Gastrocnemius medialis (tissue), 4 donors: ENCODE results near the gene SERBP1. TPM values are rescaled to one million over a fixed set of nuclear protein-coding genes. Genes with fewer than 3 reads are reported as not detected.

Experiments used
- ATAC-seq, 2 donors: fragments of 150-250 bp; one replicate each; pipeline ENCODE4 v1.9.1; 2016
- DNase-seq, 2 donors: peaks; one replicate each; pipeline ENCODE4 v3.0.0-alpha.2; 2019
- H3K27ac ChIP-seq, 4 donors: fragments of 200-600 bp; sonication (generic); 1 replicate in 1 of 4; 2 replicates in 3 of 4; pipeline ENCODE4 v1.5.1; 2016 to 2018; ENCODE audit warnings: mild to moderate bottlenecking in 2 of 4, moderate library complexity in 1 of 4
- H3K27me3 ChIP-seq, 3 donors: fragments of 200-600 bp; sonication (generic) in 2 of 3; 1 replicate in 1 of 3; 2 replicates in 2 of 3; pipeline versions ENCODE4 v1.5.1 to v1.6.0; 2016 to 2019; ENCODE audit warnings: mild to moderate bottlenecking in 1 of 3, moderate library complexity in 1 of 3
- H3K36me3 ChIP-seq, 2 donors: fragments of 200-600 bp; sonication (generic) in 1 of 2; one replicate each; pipeline ENCODE4 v1.5.1; 2017 to 2018
- H3K4me1 ChIP-seq, 2 donors: fragments of 200-600 bp; sonication (generic) in 1 of 2; one replicate each; pipeline ENCODE4 v1.5.1; 2016 to 2017; ENCODE audit warnings: mild to moderate bottlenecking in 2 of 2
- H3K4me3 ChIP-seq, 4 donors: fragments of 200-600 bp; sonication (generic) in 3 of 4; 1 replicate in 1 of 4; 2 replicates in 3 of 4; pipeline ENCODE4 v1.5.1; 2016 to 2019; ENCODE audit warnings: mild to moderate bottlenecking in 2 of 4
- H3K9me3 ChIP-seq, 3 donors: fragments of 200-600 bp; sonication (generic) in 2 of 3; 1 replicate in 1 of 3; 2 replicates in 2 of 3; pipeline ENCODE4 v1.5.1; 2016 to 2019
- CTCF ChIP-seq, 5 experiments: fragments of 450-650 bp in 3 of 5; fragments of 200-600 bp in 2 of 5; sonication (generic) in 2 of 5; IDR thresholded peaks in 4 of 5; conservative IDR thresholded peaks in 1 of 5; 1 replicate in 4 of 5; 2 replicates in 1 of 5; pipeline ENCODE4 v1.5.1; 2016 to 2019; ENCODE audit warnings: antibody characterized with exemption in 5 of 5, mild to moderate bottlenecking in 3 of 5, moderate library complexity in 3 of 5
- POLR2A ChIP-seq, 2 donors: fragments of 450-650 bp; IDR thresholded peaks; one replicate each; pipeline ENCODE4 v1.6.1; 2017; ENCODE audit warnings: antibody characterized with exemption in 2 of 2, mild to moderate bottlenecking in 2 of 2, moderate library complexity in 2 of 2
- in situ Hi-C, 4 donors: fragments of 200-750 bp; cut with MboI; loops; one replicate each; pipeline versions ENCODE4 v1.15.0 to v1.8.0; 2017; ENCODE audit warnings: low sequenced_read_pairs in 4 of 4
- intact Hi-C: fragments of 100-400 bp; cut with DNase I; formaldehyde crosslinking; loops from one replicate; pipeline ENCODE4 v1.15.1; 2023; ENCODE audit warnings: low total_unique reads
- total RNA-seq, 4 donors: library from RNA; depleted of rRNA; stranded (reverse); fragments of >200 nt; gene quantifications; one replicate each; pipeline versions ENCODE4 v1.1.0 to v1.2.3, GENCODE V29; 2016

Gene SERBP1
- total RNA-seq, 4 donors from 2014 or later = 249 to 353 (median 311) TPM

- in situ Hi-C loops (no loop called here), intact Hi-C loops (loop anchor here (1.0 kb wide), 1 partner anchor 120 kb away; no protein-coding TSS in a partner anchor)
- H3K36me3 ChIP-seq = no peaks in the 10 kb centered on the region
- no peaks in the 10 kb centered on the region for H3K9me3 ChIP-seq
- no peaks in the 10 kb centered on the region for H3K27me3 ChIP-seq
- H3K4me3 ChIP-seq = peak overlapping the region; percentile 2 to 26 (median 20)
- DNase-seq = peak; percentile 35 to 83
- peak; percentile 84 to 86 for ATAC-seq
- H3K27ac ChIP-seq = peak overlapping the region; percentile 79 to 83 (median 80)
- no peak for TF ChIP-seq CTCF (IDR thresholded peaks at IDR 0.05 in 4 of 5, conservative IDR thresholded peaks at IDR 0.05 in 1 of 5)
- TF ChIP-seq POLR2A (IDR thresholded peaks at IDR 0.05) = peak in 1 of 2 donors; percentile 42
- H3K4me1 ChIP-seq = peaks cover 35 to 39% of the 10 kb centered on the region in 2 donors
Observed at GRCh38 chr1:67460676-67461500, 30.7 kb upstream of the SERBP1 start.

DNA sequence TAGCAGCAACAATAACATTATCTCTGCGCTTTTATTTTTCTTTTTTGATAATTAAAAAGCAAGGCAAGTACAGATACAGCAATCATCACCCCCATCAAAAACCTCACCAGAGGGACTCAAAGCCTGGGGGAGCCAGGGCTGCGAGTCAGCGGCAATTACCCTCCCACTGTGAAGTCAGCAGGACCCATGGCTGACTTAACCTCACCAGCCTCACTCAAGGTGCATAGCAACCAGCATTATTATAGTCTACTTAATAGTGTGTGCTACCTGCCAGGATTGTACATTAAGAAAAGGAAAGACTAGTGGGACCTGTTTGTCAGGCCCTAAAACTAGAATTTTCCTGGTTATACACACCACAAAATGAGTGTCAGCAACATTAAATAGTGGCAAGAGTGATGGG, 28.9 kb upstream of the SERBP1 start:
- H3K9me3 ChIP-seq = no peaks in the 10 kb centered on the region
- ATAC-seq = no peak
- no peaks in the 10 kb centered on the region for H3K27me3 ChIP-seq
- peaks cover 22 to 29% of the 10 kb centered on the region in 2 donors for H3K4me1 ChIP-seq
- in situ Hi-C loops = no loop called here
- H3K4me3 ChIP-seq = no peak overlapping the region
- TF ChIP-seq CTCF (IDR thresholded peaks at IDR 0.05 in 4 of 5, conservative IDR thresholded peaks at IDR 0.05 in 1 of 5) (no peak), POLR2A (IDR thresholded peaks at IDR 0.05) (no peak)
- DNase-seq = no peak
- H3K27ac ChIP-seq = peak overlapping the region in 2 of 4 donors; percentile 7 to 79
- no peaks in the 10 kb centered on the region for H3K36me3 ChIP-seq
- intact Hi-C loops = no loop called here

DNA sequence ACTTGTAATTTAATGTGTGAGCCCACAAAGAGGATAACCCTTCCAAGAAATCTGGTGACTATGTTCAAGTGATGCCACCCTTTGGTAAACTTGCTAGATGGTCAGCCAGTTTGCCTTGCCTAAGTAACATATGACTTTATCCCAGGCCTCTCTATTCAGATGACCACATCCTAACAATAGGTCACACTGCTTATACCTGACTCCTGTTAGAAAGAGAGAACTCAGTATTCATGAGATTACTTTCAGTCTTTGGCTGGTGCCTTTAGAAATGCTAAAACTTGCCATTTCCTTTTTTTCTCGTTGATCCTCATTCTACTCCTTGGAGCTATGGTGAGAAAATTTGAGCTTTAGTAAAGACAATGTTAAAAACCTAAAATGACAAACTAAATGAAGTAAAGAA, 28.5 kb upstream of the SERBP1 start:
- intact Hi-C loops (no loop called here), in situ Hi-C loops (no loop called here)
- Histone ChIP-seq H3K9me3 (no peaks in the 10 kb centered on the region), H3K4me1 (peaks cover 19 to 25% of the 10 kb centered on the region in 2 donors), H3K36me3 (no peaks in the 10 kb centered on the region), H3K27ac (no peak overlapping the region), H3K4me3 (no peak overlapping the region), H3K27me3 (no peaks in the 10 kb centered on the region)
- DNase-seq (no peak), ATAC-seq (no peak)
- TF ChIP-seq POLR2A (IDR thresholded peaks at IDR 0.05) (no peak), CTCF (IDR thresholded peaks at IDR 0.05 in 4 of 5, conservative IDR thresholded peaks at IDR 0.05 in 1 of 5) (no peak)

DNA sequence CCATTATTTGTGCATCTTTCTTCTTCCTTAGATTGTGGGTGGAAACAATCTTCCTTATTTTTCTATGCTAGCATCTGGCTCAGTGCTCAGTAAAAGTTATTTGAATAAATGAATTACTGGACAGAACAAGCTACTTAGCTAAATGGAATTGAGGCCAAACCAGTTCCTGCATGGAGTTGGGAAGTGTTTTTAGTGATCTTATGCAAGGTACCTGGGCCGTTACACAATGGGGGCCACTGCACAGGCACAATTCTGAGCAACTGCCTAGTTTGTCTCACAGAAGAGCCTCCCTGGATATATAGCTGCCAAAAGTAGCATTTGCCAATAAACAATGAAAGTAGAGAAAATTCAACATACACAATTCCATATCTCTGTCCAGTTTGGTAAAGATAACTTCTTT, 27.0 kb upstream of the SERBP1 start:
- H3K36me3 ChIP-seq = no peaks in the 10 kb centered on the region
- no peak overlapping the region for H3K4me3 ChIP-seq
- TF ChIP-seq CTCF (IDR thresholded peaks at IDR 0.05 in 4 of 5, conservative IDR thresholded peaks at IDR 0.05 in 1 of 5) = no peak
- H3K27me3 ChIP-seq = no peaks in the 10 kb centered on the region
- no peak for DNase-seq
- no peaks in the 10 kb centered on the region for H3K9me3 ChIP-seq
- no peak overlapping the region for H3K27ac ChIP-seq
- in situ Hi-C loops = no loop called here
- intact Hi-C loops = no loop called here
- no peak for ATAC-seq
- H3K4me1 ChIP-seq = peaks cover 19 to 22% of the 10 kb centered on the region in 2 donors
